K562 (cell line): ENCODE data around the gene FKBP2. TPM values are rescaled to one million over a fixed set of nuclear protein-coding genes. Genes with fewer than 3 reads are reported as not detected.

Source experiments
- ATF2 ChIP-seq: sonication (generic); formaldehyde crosslinking; IDR thresholded peaks from 2 replicates; pipeline ENCODE4 v1.8.1; 2022; ENCODE audit warnings: missing genetic modification reagents
- CHCHD3 ChIP-seq: fragments of 250-450 bp; sonication (Bioruptor Pico); IDR thresholded peaks from 2 replicates; pipeline ENCODE4 v2.1.2; 2022; ENCODE audit warnings: mild to moderate bottlenecking
- GATA2 ChIP-seq: sonication (generic); formaldehyde crosslinking; IDR thresholded peaks from 2 replicates; pipeline ENCODE4 v1.4.0; 2020; ENCODE audit warnings: mild to moderate bottlenecking, missing genetic modification reagents
- GTF2F1 ChIP-seq: IDR thresholded peaks from 2 replicates; pipeline ENCODE4 v1.6.1; 2011; ENCODE audit warnings: low read depth, low read length, improper control_type of control experiment
- HMGN3 ChIP-seq: IDR thresholded peaks from 2 replicates; pipeline ENCODE4 v1.6.1; 2011; ENCODE audit warnings: borderline replicate concordance, low read depth, mild to moderate bottlenecking, mixed read lengths, low read length; ENCODE audit not compliant: insufficient read length; ENCODE audit errors: extremely low read depth
- HNRNPH1 ChIP-seq: fragments of 200-400 bp; formaldehyde crosslinking; optimal IDR thresholded peaks from 2 replicates; pipeline ENCODE3; 2017; ENCODE audit warnings: low read depth, mild to moderate bottlenecking, low read length, moderate library complexity
- NFRKB ChIP-seq: fragments of 450-650 bp; IDR thresholded peaks from 2 replicates; pipeline ENCODE4 v1.6.1; 2016; ENCODE audit warnings: low read depth
- NONO ChIP-seq, 2 experiments: fragments of 200-400 bp in 1 of 2; fragments of 450-650 bp in 1 of 2; formaldehyde crosslinking in 1 of 2; IDR thresholded peaks; 2 replicates each; pipeline ENCODE4 v1.6.1; 2017; ENCODE audit warnings: low read depth in 2 of 2, mild to moderate bottlenecking in 2 of 2, moderate library complexity in 2 of 2, low read length in 1 of 2
- NRF1 ChIP-seq, 2 experiments: fragments of 450-650 bp; IDR thresholded peaks in 1 of 2; conservative IDR thresholded peaks in 1 of 2; 2 replicates each; pipeline ENCODE4 v1.6.1; 2014; ENCODE audit warnings: mild to moderate bottlenecking in 2 of 2
- POLR2AphosphoS5 ChIP-seq: IDR thresholded peaks from 2 replicates; pipeline ENCODE4 v1.6.1; 2011; ENCODE audit warnings: mild to moderate bottlenecking, low read depth, low read length, moderate library complexity; ENCODE audit not compliant: control insufficient read depth, insufficient read depth
- POLR3G ChIP-seq: IDR thresholded peaks from 2 replicates; pipeline ENCODE4 v1.6.1; 2011; ENCODE audit not compliant: insufficient read length, insufficient replicate concordance; ENCODE audit errors: extremely low read depth
- RFX7 ChIP-seq: fragments of 250-450 bp; sonication (Bioruptor Pico); IDR thresholded peaks from 2 replicates; pipeline ENCODE4 v1.5.1; 2021; ENCODE audit warnings: mild to moderate bottlenecking
- SIN3A ChIP-seq, 2 experiments: fragments of 150-350 bp in 1 of 2; IDR thresholded peaks; 2 replicates each; pipeline ENCODE4 v1.6.1; 2011 to 2016; ENCODE audit warnings: borderline replicate concordance in 2 of 2, low read depth in 2 of 2, low read length in 2 of 2, mild to moderate bottlenecking in 2 of 2, moderate library complexity in 2 of 2; ENCODE audit not compliant: control insufficient read depth in 1 of 2
- TAF7 ChIP-seq: fragments of 450-650 bp; IDR thresholded peaks from 2 replicates; pipeline ENCODE4 v1.6.1; 2016; ENCODE audit warnings: missing genetic modification characterization, missing compliant biosample characterization
- ZBTB12 ChIP-seq: fragments of 250-450 bp; sonication (Bioruptor Pico); IDR thresholded peaks from 2 replicates; pipeline ENCODE4 v1.4.0; 2020
- ZNF253 ChIP-seq: fragments of 250-450 bp; sonication (Bioruptor Pico); conservative IDR thresholded peaks from 2 replicates; pipeline ENCODE4 v1.6.1; 2021; ENCODE audit warnings: mild to moderate bottlenecking
- ZNF280B ChIP-seq: fragments of 250-450 bp; sonication (Bioruptor Pico); IDR thresholded peaks from 2 replicates; pipeline ENCODE4 v1.5.1; 2021; ENCODE audit warnings: mild to moderate bottlenecking
- ZNF311 ChIP-seq: fragments of 250-450 bp; sonication (Bioruptor Pico); IDR thresholded peaks from 2 replicates; pipeline ENCODE4 v1.4.0; 2020; ENCODE audit warnings: mild to moderate bottlenecking, moderate library complexity
- ZNF740 ChIP-seq, 3 experiments: fragments of 200-800 bp in 1 of 3; sonication (Bioruptor generic) in 1 of 3; sonication (generic) in 1 of 3; formaldehyde crosslinking in 1 of 3; IDR thresholded peaks; 2 replicates each; pipeline versions ENCODE4 v1.6.1 to v1.8.0; 2016 to 2022; ENCODE audit warnings: mild to moderate bottlenecking in 2 of 3, missing compliant biosample characterization in 2 of 3, missing genetic modification characterization in 2 of 3, missing genetic modification reagents in 1 of 3
- ZNF766 ChIP-seq: fragments of 200-800 bp; sonication (Bioruptor generic); conservative IDR thresholded peaks from 2 replicates; pipeline ENCODE4 v1.6.1; 2016; ENCODE audit warnings: missing genetic modification characterization, missing compliant biosample characterization
- polyA plus RNA-seq, 8 experiments: library from polyadenylated mRNA; depleted of rRNA in 4 of 8; stranded (reverse) in 5 of 8; unstranded in 3 of 8; fragments of >200 nt; fragmentation: Nextera tagmentation in 2 of 8; fragmentation: Illumina TruSeq in 1 of 8; extraction: Ambion mirVana in 2 of 8; extraction: Trizol in 1 of 8; gene quantifications; 2 replicates each; pipeline versions ENCODE4 v1.2.1 to v1.2.3, GENCODE V29; 2011 to 2014; ENCODE audit warnings: inconsistent platforms in 1 of 8, missing spikeins in 1 of 8
- total RNA-seq, 7 experiments: library from RNA; depleted of rRNA in 6 of 7; stranded (reverse); fragments of >200 nt in 6 of 7; fragmentation: Illumina TruSeq in 2 of 7; extraction: Trizol in 2 of 7; gene quantifications; 2 replicates each; pipeline versions ENCODE4 v1.2.1 to v1.2.3, GENCODE V29; 2011 to 2021; ENCODE audit warnings: low replicate concordance in 1 of 7

Gene FKBP2
- total and polyA plus RNA-seq, 9 of the 15 experiments (the other 6 are each of a cell fraction or from before 2014, with no cell fraction given) = 3.5 to 151 (median 58.1) TPM

GRCh38 chr11:64245797-64246620 is 5.1 kb downstream of the FKBP2 start (continued):
- TF ChIP-seq NFRKB (no peak; the same call in 1 of the 2 replicates), ZNF766 (CRISPR knock-in tag) (no peak), HMGN3 (no peak), POLR3G (no peak), NRF1 (conservative IDR thresholded peaks at IDR 0.05 in 1 of 2, IDR thresholded peaks at IDR 0.05 in 1 of 2) (no peak), ZNF253 (CRISPR knock-in tag) (no peak), RFX7 (no peak), SIN3A (IDR thresholded peaks at IDR 0.05; ENCODE audit: borderline replicate concordance in 2 of 2, control insufficient read depth in 1 of 2, low read depth in 2 of 2, low read length in 2 of 2) (peak; percentile 25 to 75; a peak in 1 of 4 replicates), ZNF311 (CRISPR knock-in tag) (no peak), ZNF280B (CRISPR knock-in tag) (no peak), POLR2AphosphoS5 (0 out of 2 replicates have a peak, but pooled peaks have one; percentile 3), NONO (IDR thresholded peaks at IDR 0.05; ENCODE audit: low read depth in 2 of 2, low read length in 1 of 2) (peak in 1 of 2 experiments; percentile 56; a peak in 1 of 4 replicates), ZNF740 (CRISPR knock-in tag; IDR thresholded peaks at IDR 0.05) (peak; percentile 79; the same call in 1 of the 2 replicates), ZNF740 (tag; IDR thresholded peaks at IDR 0.05) (no peak), CHCHD3 (CRISPR knock-in tag) (no peak), TAF7 (tag) (no peak), GATA2 (CRISPR knock-in tag) (no peak), HNRNPH1 (no peak), ATF2 (CRISPR knock-in tag) (no peak), GTF2F1 (no peak), ZBTB12 (no peak)
